Daoy (cell line): ENCODE measurements around the gene LAPTM5. TPM values are rescaled to one million over a fixed set of nuclear protein-coding genes. Genes with fewer than 3 reads are reported as not detected.

Experiments
- DNase-seq: peaks from one replicate; pipeline ENCODE4 v3.0.0-alpha.2; 2015; ENCODE audit warnings: low read depth
- total RNA-seq: library from RNA; depleted of rRNA; stranded (reverse); fragments of >200 nt; shearing (Covaris generic); gene quantifications from 2 replicates; pipeline ENCODE4 v1.2.3, GENCODE V29; 2014

Gene LAPTM5
- total RNA-seq, 1 experiment from 2014 or later, result 2.7 TPM

- no peak for DNase-seq
Observed at GRCh38 chr1:30787266-30787665, 29.7 kb upstream of the LAPTM5 start.

- DNase-seq, result no peak
Observed at GRCh38 chr1:30786264-30786991, 28.9 kb upstream of the LAPTM5 start.

- no peak for DNase-seq
Observed at GRCh38 chr1:30785714-30786113, 28.1 kb upstream of the LAPTM5 start.

- DNase-seq, result no peak
Observed at GRCh38 chr1:30785181-30785580, 27.6 kb upstream of the LAPTM5 start.

GRCh38 chr1:30783256-30783915 is 25.8 kb upstream of the LAPTM5 start:
- no peak for DNase-seq

- peak; percentile 75 for DNase-seq
Observed at GRCh38 chr1:30782361-30783255, 25.0 kb upstream of the LAPTM5 start.

GRCh38 chr1:30781906-30782305 is 24.3 kb upstream of the LAPTM5 start:
- no peak for DNase-seq

- DNase-seq, result no peak
Observed at GRCh38 chr1:30780409-30780808, 22.8 kb upstream of the LAPTM5 start.

- peak; percentile 83 for DNase-seq
Observed at GRCh38 chr1:30779294-30780071, 21.9 kb upstream of the LAPTM5 start.

GRCh38 chr1:30778979-30779293 is 21.4 kb upstream of the LAPTM5 start:
- no peak for DNase-seq

- peak; percentile 93 for DNase-seq
Observed at GRCh38 chr1:30778154-30778978, 20.8 kb upstream of the LAPTM5 start.

- no peak for DNase-seq
Observed at GRCh38 chr1:30777904-30778153, 20.3 kb upstream of the LAPTM5 start.

- no peak for DNase-seq
Observed at GRCh38 chr1:30777060-30777903, 19.7 kb upstream of the LAPTM5 start.

GRCh38 chr1:30776097-30777059 is 18.8 kb upstream of the LAPTM5 start:
- DNase-seq, result no peak

GRCh38 chr1:30775433-30775975 is 17.9 kb upstream of the LAPTM5 start:
- no peak for DNase-seq

- no peak for DNase-seq
Observed at GRCh38 chr1:30774550-30775432, 17.2 kb upstream of the LAPTM5 start.

GRCh38 chr1:30773722-30774358 is 16.3 kb upstream of the LAPTM5 start:
- DNase-seq, result no peak
